Measurements from ENCODE around the gene CEP68.
A peak's percentile ranks its signal among the peaks of the same experiment; 100 is the strongest.

CEP68 gene

DNA sequence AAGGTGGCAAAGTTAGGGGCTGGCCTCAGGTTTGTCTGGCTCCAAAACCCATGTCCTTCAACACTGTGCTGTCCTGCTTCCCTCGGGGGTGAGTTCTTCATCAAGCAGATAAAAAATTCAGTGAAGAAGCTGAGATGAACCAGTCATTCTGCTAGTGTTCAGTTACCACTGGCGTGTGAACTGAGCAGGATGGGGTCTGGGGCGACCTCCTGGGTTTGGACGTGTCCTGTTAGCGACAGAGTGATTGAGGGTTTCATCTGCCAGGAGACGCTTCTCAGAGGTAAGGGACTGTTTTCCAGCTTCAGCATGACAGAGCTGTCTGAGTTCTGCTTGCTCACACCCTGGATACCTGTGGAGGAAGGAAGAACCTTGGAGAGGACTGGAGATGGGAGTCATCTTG, 14.6 kb downstream of the CEP68 start:
- DNase-seq: no peak
- TF ChIP-seq, protein P1, sequence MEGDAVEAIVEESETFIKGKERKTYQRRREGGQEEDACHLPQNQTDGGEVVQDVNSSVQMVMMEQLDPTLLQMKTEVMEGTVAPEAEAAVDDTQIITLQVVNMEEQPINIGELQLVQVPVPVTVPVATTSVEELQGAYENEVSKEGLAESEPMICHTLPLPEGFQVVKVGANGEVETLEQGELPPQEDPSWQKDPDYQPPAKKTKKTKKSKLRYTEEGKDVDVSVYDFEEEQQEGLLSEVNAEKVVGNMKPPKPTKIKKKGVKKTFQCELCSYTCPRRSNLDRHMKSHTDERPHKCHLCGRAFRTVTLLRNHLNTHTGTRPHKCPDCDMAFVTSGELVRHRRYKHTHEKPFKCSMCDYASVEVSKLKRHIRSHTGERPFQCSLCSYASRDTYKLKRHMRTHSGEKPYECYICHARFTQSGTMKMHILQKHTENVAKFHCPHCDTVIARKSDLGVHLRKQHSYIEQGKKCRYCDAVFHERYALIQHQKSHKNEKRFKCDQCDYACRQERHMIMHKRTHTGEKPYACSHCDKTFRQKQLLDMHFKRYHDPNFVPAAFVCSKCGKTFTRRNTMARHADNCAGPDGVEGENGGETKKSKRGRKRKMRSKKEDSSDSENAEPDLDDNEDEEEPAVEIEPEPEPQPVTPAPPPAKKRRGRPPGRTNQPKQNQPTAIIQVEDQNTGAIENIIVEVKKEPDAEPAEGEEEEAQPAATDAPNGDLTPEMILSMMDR (IDR thresholded peaks at IDR 0.05; ENCODE audit: low read depth, low read length): no peak
- Histone ChIP-seq H3K9me3 (ENCODE audit: severe bottlenecking) (no peaks in the 10 kb centered on the region), H3K27ac (no peak overlapping the region), H3K36me3 (peaks cover 53% of the 10 kb centered on the region), H3K4me3 (ENCODE audit: low read depth, low read length) (no peak overlapping the region), H3K27me3 (ENCODE audit: insufficient read depth, low read depth, severe bottlenecking) (no peaks in the 10 kb centered on the region)

DNA sequence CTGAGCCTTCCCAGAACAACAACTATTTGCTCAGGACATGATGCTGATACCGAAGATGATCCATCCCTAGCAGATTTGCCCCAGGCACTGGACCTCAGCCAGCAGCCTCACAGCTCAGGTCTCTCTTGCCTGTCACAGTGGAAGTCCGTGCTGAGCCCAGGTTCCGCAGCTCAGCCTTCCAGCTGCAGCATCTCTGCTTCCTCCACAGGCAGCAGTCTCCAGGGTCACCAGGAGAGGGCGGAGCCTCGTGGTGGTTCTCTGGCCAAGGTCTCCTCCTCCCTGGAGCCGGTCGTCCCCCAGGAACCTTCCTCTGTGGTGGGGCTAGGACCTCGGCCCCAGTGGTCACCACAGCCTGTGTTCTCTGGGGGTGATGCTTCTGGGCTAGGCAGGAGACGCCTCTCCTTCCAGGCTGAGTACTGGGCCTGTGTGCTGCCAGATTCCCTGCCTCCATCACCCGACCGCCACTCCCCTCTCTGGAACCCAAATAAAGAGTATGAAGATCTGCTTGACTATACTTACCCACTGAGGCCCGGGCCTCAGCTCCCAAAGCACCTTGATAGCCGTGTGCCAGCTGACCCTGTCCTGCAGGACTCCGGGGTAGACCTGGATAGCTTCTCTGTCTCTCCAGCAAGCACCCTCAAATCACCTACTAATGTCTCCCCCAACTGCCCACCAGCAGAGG, 15.4 kb downstream of the CEP68 start:
- Histone ChIP-seq H3K36me3 (peaks cover 59% of the 10 kb centered on the region), H3K27ac (no peak overlapping the region), H3K9me3 (ENCODE audit: severe bottlenecking) (no peaks in the 10 kb centered on the region), H3K27me3 (ENCODE audit: insufficient read depth, low read depth, severe bottlenecking) (no peaks in the 10 kb centered on the region), H3K4me3 (ENCODE audit: low read depth, low read length) (no peak overlapping the region)
- DNase-seq: no peak
- TF ChIP-seq, protein P1 (IDR thresholded peaks at IDR 0.05; ENCODE audit: low read depth, low read length): peak; percentile 59

DNA sequence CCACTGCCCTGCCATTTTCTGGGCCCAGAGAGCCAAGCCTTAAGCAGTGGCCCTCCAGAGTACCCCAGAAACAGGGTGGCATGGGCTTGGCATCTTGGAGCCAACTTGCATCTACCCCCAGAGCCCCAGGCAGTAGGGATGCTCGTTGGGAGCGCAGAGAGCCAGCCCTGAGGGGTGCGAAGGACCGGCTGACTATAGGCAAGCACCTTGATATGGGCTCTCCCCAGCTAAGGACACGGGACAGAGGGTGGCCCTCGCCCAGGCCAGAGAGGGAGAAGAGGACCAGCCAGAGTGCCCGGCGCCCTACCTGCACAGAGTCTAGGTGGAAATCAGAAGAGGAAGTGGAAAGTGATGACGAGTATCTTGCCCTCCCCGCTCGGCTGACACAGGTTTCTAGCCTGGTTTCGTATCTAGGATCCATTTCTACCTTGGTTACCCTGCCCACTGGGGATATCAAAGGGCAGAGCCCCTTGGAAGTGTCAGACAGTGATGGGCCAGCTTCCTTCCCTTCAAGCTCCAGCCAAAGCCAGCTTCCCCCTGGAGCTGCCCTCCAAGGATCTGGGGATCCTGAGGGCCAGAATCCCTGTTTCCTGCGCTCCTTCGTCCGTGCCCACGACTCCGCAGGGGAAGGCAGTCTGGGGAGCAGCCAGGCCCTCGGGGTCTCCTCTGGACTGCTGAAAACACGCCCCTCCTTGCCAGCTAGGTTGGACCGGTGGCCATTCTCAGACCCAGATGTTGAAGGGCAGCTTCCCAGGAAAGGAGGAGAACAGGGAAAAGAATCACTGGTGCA, 16.2 kb downstream of the CEP68 start:
- no peak for DNase-seq
- TF ChIP-seq, protein P1 (IDR thresholded peaks at IDR 0.05; ENCODE audit: low read depth, low read length): no peak
- Histone ChIP-seq H3K9me3 (ENCODE audit: severe bottlenecking) (no peaks in the 10 kb centered on the region), H3K36me3 (peaks cover 63% of the 10 kb centered on the region), H3K27ac (no peak overlapping the region), H3K4me3 (ENCODE audit: low read depth, low read length) (no peak overlapping the region), H3K27me3 (ENCODE audit: insufficient read depth, low read depth, severe bottlenecking) (no peaks in the 10 kb centered on the region)

DNA sequence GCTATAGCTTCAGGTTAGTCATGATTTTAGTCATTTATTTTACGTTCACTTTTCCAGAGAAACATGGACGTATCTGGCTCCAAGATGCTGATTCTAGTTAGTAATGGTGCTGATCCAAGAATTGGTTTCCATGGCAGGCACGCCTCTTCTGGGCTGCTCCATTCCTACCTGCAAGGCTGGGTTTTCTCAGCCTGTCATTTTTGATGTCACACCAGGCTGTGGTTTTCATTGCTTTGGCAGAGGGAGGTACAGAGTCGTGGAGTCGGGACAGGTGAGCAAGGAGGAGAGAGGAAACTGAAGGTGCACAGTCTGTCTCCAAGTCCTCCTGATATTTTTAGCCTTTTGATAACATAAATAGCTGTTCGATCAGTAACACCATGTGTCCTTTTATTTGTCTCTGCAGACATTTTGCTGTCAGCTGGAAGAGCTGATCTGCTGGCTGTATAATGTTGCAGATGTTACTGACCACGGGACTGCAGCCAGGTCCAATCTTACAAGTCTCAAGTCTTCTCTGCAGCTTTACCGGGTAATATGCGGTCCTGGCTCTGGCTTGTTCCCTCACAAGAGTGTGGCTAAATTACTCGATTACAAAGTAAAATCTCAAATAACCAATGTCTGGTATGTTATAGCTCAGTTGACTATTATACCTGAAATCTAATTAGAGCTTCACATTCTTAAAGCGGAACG, 17.8 kb downstream of the CEP68 start:
- Histone ChIP-seq H3K27me3 (ENCODE audit: insufficient read depth, low read depth, severe bottlenecking) (no peaks in the 10 kb centered on the region), H3K4me3 (ENCODE audit: low read depth, low read length) (no peak overlapping the region), H3K36me3 (peaks cover 79% of the 10 kb centered on the region), H3K9me3 (ENCODE audit: severe bottlenecking) (no peaks in the 10 kb centered on the region), H3K27ac (no peak overlapping the region)
- no peak for DNase-seq
- TF ChIP-seq, protein P1 (IDR thresholded peaks at IDR 0.05; ENCODE audit: low read depth, low read length): no peak

DNA sequence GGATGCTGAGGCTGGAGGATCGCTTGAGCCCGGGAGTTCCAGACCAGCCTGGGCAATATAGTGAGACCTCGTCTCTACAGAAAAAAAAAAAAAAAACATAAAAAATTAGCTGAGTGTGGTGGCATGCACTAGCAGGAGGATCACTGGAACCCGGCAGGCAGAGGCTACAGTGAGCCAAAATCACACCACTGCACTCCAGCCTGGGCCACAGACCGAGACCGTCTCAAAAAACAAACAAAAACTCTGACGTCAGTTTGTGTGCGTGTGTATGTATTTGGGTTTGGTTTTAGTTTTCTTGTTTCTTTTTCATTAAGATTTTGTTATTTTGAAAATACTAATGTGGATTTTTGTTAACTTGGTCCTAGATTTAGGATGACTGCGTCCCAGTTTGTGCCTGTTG, 19.0 kb downstream of the CEP68 start:
- Histone ChIP-seq H3K9me3 (ENCODE audit: severe bottlenecking) (no peaks in the 10 kb centered on the region), H3K36me3 (peaks cover 77% of the 10 kb centered on the region), H3K27me3 (ENCODE audit: insufficient read depth, low read depth, severe bottlenecking) (no peaks in the 10 kb centered on the region), H3K27ac (no peak overlapping the region), H3K4me3 (ENCODE audit: low read depth, low read length) (no peak overlapping the region)
- no peak for DNase-seq
- TF ChIP-seq, protein P1 (IDR thresholded peaks at IDR 0.05; ENCODE audit: low read depth, low read length): no peak

Data from WERI-Rb-1 (cell line).